HepG2 (cell line): ENCODE measurements around the gene RAP2A. TPM values are rescaled to one million over a fixed set of nuclear protein-coding genes. Genes with fewer than 3 reads are reported as not detected.

Source experiments
- ATF3 ChIP-seq: sonication (generic); formaldehyde crosslinking; IDR thresholded peaks from 2 replicates; pipeline ENCODE4 v1.4.0; 2020; ENCODE audit warnings: missing genetic modification reagents
- EHMT2 ChIP-seq: fragments of 200-600 bp; sonication (generic); IDR thresholded peaks from 2 replicates; pipeline ENCODE4 v1.7.0; 2017; ENCODE audit warnings: antibody characterized with exemption, low read depth, low read length, borderline replicate concordance
- ETS1 ChIP-seq: sonication (generic); formaldehyde crosslinking; IDR thresholded peaks from 2 replicates; pipeline ENCODE4 v1.4.0; 2020; ENCODE audit warnings: missing genetic modification reagents
- HIC2 ChIP-seq: sonication (generic); formaldehyde crosslinking; IDR thresholded peaks from 2 replicates; pipeline ENCODE4 v1.9.0; 2022; ENCODE audit warnings: low read depth, missing genetic modification reagents
- HNRNPLL ChIP-seq: fragments of 200-400 bp; formaldehyde crosslinking; IDR thresholded peaks from 2 replicates; pipeline ENCODE4 v1.6.1; 2017; ENCODE audit warnings: mild to moderate bottlenecking, low read depth, low read length; ENCODE audit not compliant: poor library complexity, severe bottlenecking
- KDM5A ChIP-seq: fragments of 200-600 bp; sonication (generic); IDR thresholded peaks from 2 replicates; pipeline ENCODE4 v1.7.0; 2018; ENCODE audit warnings: antibody characterized with exemption, mild to moderate bottlenecking, low read length, borderline replicate concordance
- MTA3 ChIP-seq: sonication (generic); formaldehyde crosslinking; IDR thresholded peaks from 2 replicates; pipeline ENCODE4 v1.4.0; 2020; ENCODE audit warnings: missing genetic modification reagents
- RERE ChIP-seq: IDR thresholded peaks from 2 replicates; pipeline ENCODE4 v1.6.1; 2016; ENCODE audit warnings: low read depth, missing genetic modification reagents, missing compliant biosample characterization
- RNF2 ChIP-seq: fragments of 450-650 bp; conservative IDR thresholded peaks from 2 replicates; pipeline ENCODE4 v1.6.1; 2016; ENCODE audit warnings: low read depth
- SRF ChIP-seq: IDR thresholded peaks from 2 replicates; pipeline ENCODE4 v1.6.1; 2011; ENCODE audit warnings: mild to moderate bottlenecking, low read depth, low read length, moderate library complexity
- TP53 ChIP-seq: sonication (generic); formaldehyde crosslinking; conservative IDR thresholded peaks from 2 replicates; pipeline ENCODE4 v1.4.0; 2020; ENCODE audit warnings: missing genetic modification reagents
- ZEB1 ChIP-seq: IDR thresholded peaks from 2 replicates; pipeline ENCODE4 v1.6.1; 2012; ENCODE audit warnings: mild to moderate bottlenecking, low read depth, inconsistent platforms; ENCODE audit not compliant: insufficient replicate concordance
- ZNF280B ChIP-seq: sonication (generic); formaldehyde crosslinking; IDR thresholded peaks from 2 replicates; pipeline ENCODE4 v1.5.0; 2020; ENCODE audit warnings: missing genetic modification reagents, mild to moderate bottlenecking, borderline replicate concordance
- ZNF292 ChIP-seq: sonication (generic); formaldehyde crosslinking; IDR thresholded peaks from 2 replicates; pipeline ENCODE4 v1.8.1; 2022; ENCODE audit warnings: mild to moderate bottlenecking, low read depth, missing genetic modification reagents, borderline replicate concordance
- ZNF557 ChIP-seq: sonication (generic); formaldehyde crosslinking; IDR thresholded peaks from 2 replicates; pipeline ENCODE4 v1.4.0; 2020; ENCODE audit warnings: missing genetic modification reagents
- ZNF672 ChIP-seq: sonication (generic); formaldehyde crosslinking; IDR thresholded peaks from 2 replicates; pipeline ENCODE4 v1.8.1; 2022; ENCODE audit warnings: missing genetic modification reagents
- ZNF841 ChIP-seq: sonication (generic); formaldehyde crosslinking; IDR thresholded peaks from 2 replicates; pipeline ENCODE4 v1.8.1; 2023; ENCODE audit warnings: missing genetic modification reagents, borderline replicate concordance
- polyA plus RNA-seq, 8 experiments: library from polyadenylated mRNA; depleted of rRNA in 3 of 8; stranded (reverse) in 7 of 8; unstranded in 1 of 8; fragments of >200 nt; fragmentation: Illumina TruSeq in 4 of 8; extraction: Trizol in 4 of 8; gene quantifications; 2 replicates each; pipeline versions ENCODE4 v1.2.1 to v1.2.3, GENCODE V29; 2011 to 2016; ENCODE audit warnings: low read depth in 4 of 8, missing spikeins in 1 of 8, mixed read lengths in 1 of 8; ENCODE audit not compliant: insufficient read depth in 1 of 8
- total RNA-seq, 5 experiments: library from RNA; depleted of rRNA; stranded (reverse); fragments of >200 nt; fragmentation: Illumina TruSeq; extraction: Trizol; gene quantifications; 2 replicates each; pipeline ENCODE4 v1.2.3, GENCODE V29; 2016; ENCODE audit warnings: low read depth in 1 of 5

RAP2A gene
- total and polyA plus RNA-seq, 2 of the 13 experiments (the other 11 are each of a cell fraction or from before 2014, with no cell fraction given), result 9.9 to 23.1 TPM

GRCh38 chr13:97432917-97433726 is 847 bp upstream of the RAP2A start (continued):
- no peak; the same call in 1 of the 2 replicates for TF ChIP-seq RERE (CRISPR knock-in tag)
- TF ChIP-seq EHMT2, result peak; percentile 70; the same call in 1 of the 2 replicates
- TF ChIP-seq ZNF672 (CRISPR knock-in tag), result no peak
- TF ChIP-seq ETS1 (CRISPR knock-in tag), result no peak
- TF ChIP-seq ATF3 (CRISPR knock-in tag), result 0 out of 2 replicates have a peak, but pooled peaks have one; percentile 47
- 0 out of 2 replicates have a peak, but pooled peaks have one; percentile 29 for TF ChIP-seq RNF2
- TF ChIP-seq MTA3 (CRISPR knock-in tag), result no peak
- peak; percentile 72 for TF ChIP-seq KDM5A
- 0 out of 2 replicates have a peak, but pooled peaks have one; percentile 33 for TF ChIP-seq ZNF292 (CRISPR knock-in tag)
- no peak for TF ChIP-seq TP53
- TF ChIP-seq ZEB1, result no peak
- no peak for TF ChIP-seq HIC2 (CRISPR knock-in tag)
- TF ChIP-seq SRF, result no peak
- peak; percentile 82 for TF ChIP-seq HNRNPLL
- no peak for TF ChIP-seq ZNF557 (CRISPR knock-in tag)
- no peak for TF ChIP-seq ZNF841 (CRISPR knock-in tag)
- TF ChIP-seq ZNF280B, result no peak
